HCT116 (cell line): Measurements from ENCODE around the gene PRKG1.

Experiments
- ATF3 ChIP-seq: IDR thresholded peaks from 2 replicates; pipeline ENCODE4 v1.6.1; 2012
- CEBPB ChIP-seq: IDR thresholded peaks from 2 replicates; pipeline ENCODE4 v1.6.1; 2012; ENCODE audit warnings: low read depth
- CTCF ChIP-seq, 3 experiments: fragments of 200-600 bp in 1 of 3; sonication (generic) in 1 of 3; IDR thresholded peaks in 2 of 3; conservative IDR thresholded peaks in 1 of 3; 2 replicates each; pipeline ENCODE4 v1.5.1; 2012 to 2017; ENCODE audit warnings: low read depth in 2 of 3, low read length in 2 of 3, antibody characterized with exemption in 1 of 3, borderline replicate concordance in 1 of 3, control low read depth in 1 of 3, mild to moderate bottlenecking in 1 of 3, mixed read lengths in 1 of 3, mixed run types in 1 of 3, moderate library complexity in 1 of 3; ENCODE audit not compliant: insufficient read depth in 1 of 3
- EZH2 ChIP-seq: fragments of 200-600 bp; sonication (generic); IDR thresholded peaks from 2 replicates; pipeline ENCODE4 v1.6.1; 2017; ENCODE audit warnings: antibody characterized with exemption, mixed run types
- POLR2A ChIP-seq: IDR thresholded peaks from 2 replicates; pipeline ENCODE4 v1.7.0; 2011; ENCODE audit warnings: borderline replicate concordance; ENCODE audit not compliant: insufficient read depth, insufficient read length; ENCODE audit errors: extremely low read depth
- POLR2AphosphoS5 ChIP-seq: IDR thresholded peaks from 2 replicates; pipeline ENCODE4 v1.6.1; 2011; ENCODE audit warnings: mild to moderate bottlenecking, low read depth, low read length, moderate library complexity
- REST ChIP-seq: IDR thresholded peaks from 2 replicates; pipeline ENCODE4 v1.6.1; 2012; ENCODE audit warnings: low read depth
- SRF ChIP-seq: IDR thresholded peaks from 2 replicates; pipeline ENCODE4 v1.6.1; 2012; ENCODE audit warnings: low read depth
- TCF7L2 ChIP-seq: IDR thresholded peaks from 2 replicates; pipeline ENCODE4 v1.7.0; 2011; ENCODE audit warnings: borderline replicate concordance, inconsistent platforms; ENCODE audit not compliant: insufficient read depth, insufficient read length; ENCODE audit errors: extremely low read depth

- TF ChIP-seq SRF (no peak), POLR2AphosphoS5 (no peak), CTCF (IDR thresholded peaks at IDR 0.05 in 2 of 3, conservative IDR thresholded peaks at IDR 0.05 in 1 of 3; ENCODE audit: borderline replicate concordance in 1 of 3, insufficient read depth in 1 of 3, low read depth in 2 of 3, low read length in 2 of 3) (no peak), POLR2A (no peak), ATF3 (no peak), EZH2 (no peak), TCF7L2 (no peak), CEBPB (no peak), REST (no peak)
Observed at GRCh38 chr10:51371743-51372142, 297.5 kb downstream of the PRKG1 start.
